ENCODE results near the gene NSMCE1. TPM values are rescaled to one million over a fixed set of nuclear protein-coding genes. Genes with fewer than 3 reads are reported as not detected.
"Not testable (repeated sequence)": the region's sequence is repeated elsewhere in the genome, so short reads cannot be mapped to it uniquely, and the experiment has no call there.

NSMCE1 gene
- total RNA-seq, 1 donor from 2014 or later, result 33.5 TPM

GRCh38 chr16:27218756-27219155 is 49.8 kb downstream of the NSMCE1 start:
- no peak for DNase-seq (ENCODE audit: low read depth in 2 of 2)

- DNase-seq (ENCODE audit: low read depth in 2 of 2), result no peak
These were observed 51.3 kb downstream of the NSMCE1 start for GRCh38 chr16:27217256-27217655.

GRCh38 chr16:27216297-27216885 is 52.2 kb downstream of the NSMCE1 start:
- DNase-seq (ENCODE audit: low read depth in 2 of 2), result no peak

GRCh38 chr16:27215660-27216059 is 52.9 kb downstream of the NSMCE1 start:
- no peak for DNase-seq (ENCODE audit: low read depth in 2 of 2)

GRCh38 chr16:27214084-27214961 is 54.2 kb downstream of the NSMCE1 start:
- no peak for DNase-seq (ENCODE audit: low read depth in 2 of 2)

- no peak for DNase-seq (ENCODE audit: low read depth in 2 of 2)
These were observed 57.5 kb downstream of the NSMCE1 start for GRCh38 chr16:27211026-27211425.

- DNase-seq (ENCODE audit: low read depth in 2 of 2), result no peak
These were observed 58.4 kb downstream of the NSMCE1 start for GRCh38 chr16:27210174-27210573.

- no peak for DNase-seq (ENCODE audit: low read depth in 2 of 2)
These were observed 59.0 kb downstream of the NSMCE1 start for GRCh38 chr16:27209591-27209990.

- no peak for DNase-seq (ENCODE audit: low read depth in 2 of 2)
These were observed 59.8 kb downstream of the NSMCE1 start for GRCh38 chr16:27208796-27209195.

- DNase-seq (ENCODE audit: low read depth in 2 of 2), result no peak
These were observed 60.4 kb downstream of the NSMCE1 start for GRCh38 chr16:27208081-27208680.

GRCh38 chr16:27207121-27207520 is 61.5 kb downstream of the NSMCE1 start:
- not testable (repeated sequence) for DNase-seq (ENCODE audit: low read depth in 2 of 2)

GRCh38 chr16:27205423-27206065 is 63.0 kb downstream of the NSMCE1 start:
- DNase-seq (ENCODE audit: low read depth in 2 of 2), result no peak

GRCh38 chr16:27204312-27204915 is 64.2 kb downstream of the NSMCE1 start:
- DNase-seq (ENCODE audit: low read depth in 2 of 2), result no peak

- peak; percentile 99 to 100 for DNase-seq (ENCODE audit: low read depth in 2 of 2)
These were observed 64.9 kb downstream of the NSMCE1 start, which contains the start of gene KDM8 for GRCh38 chr16:27203507-27204311. KDM8 (plus strand) TSS chr16:27203526; CDS start chr16:27210124, 6,598 bp downstream.

- peak in 1 of 2 donors; percentile 93 for DNase-seq (ENCODE audit: low read depth in 2 of 2)
These were observed 65.6 kb downstream of the NSMCE1 start for GRCh38 chr16:27202923-27203506.

- not testable (repeated sequence) for DNase-seq (ENCODE audit: low read depth in 2 of 2)
These were observed 67.7 kb downstream of the NSMCE1 start for GRCh38 chr16:27200914-27201313.

GRCh38 chr16:27199736-27200135 is 68.8 kb downstream of the NSMCE1 start:
- DNase-seq (ENCODE audit: low read depth in 2 of 2), result no peak

GRCh38 chr16:27199235-27199586 is 69.4 kb downstream of the NSMCE1 start:
- no peak for DNase-seq (ENCODE audit: low read depth in 2 of 2)

- no peak for DNase-seq (ENCODE audit: low read depth in 2 of 2)
These were observed 69.9 kb downstream of the NSMCE1 start for GRCh38 chr16:27198451-27199234.

- DNase-seq (ENCODE audit: low read depth in 2 of 2), result no peak
These were observed 71.6 kb downstream of the NSMCE1 start for GRCh38 chr16:27197004-27197403.

Data from dermis microvascular lymphatic vessel endothelial cell (primary cell).